Activated CD4-positive, alpha-beta T cell treated with anti-CD3 and anti-CD28 coated beads, Interleukin-2, Interleukin-6, amounts not matched to agents 100 ng/mL and 50 ng/mL, durations not matched to agents 16 hours and 8 hours (primary cell): ENCODE results near the gene TSC2.
"Not testable (repeated sequence)": the region's sequence is repeated elsewhere in the genome, so short reads cannot be mapped to it uniquely, and the experiment has no call there.

ENCODE experiments used
- DNase-seq: peaks from one replicate; pipeline ENCODE4 v3.0.0-alpha.2; 2020

Gene TSC2

GRCh38 chr16:2124694-2125444 lies 77.1 kb downstream of the TSC2 start:
- DNase-seq: not testable (repeated sequence)

GRCh38 chr16:2125609-2126008 lies 77.8 kb downstream of the TSC2 start:
- DNase-seq: not testable (repeated sequence)

- not testable (repeated sequence) for DNase-seq
Measured at GRCh38 chr16:2126161-2126743, 78.5 kb downstream of the TSC2 start.

- DNase-seq: not testable (repeated sequence)
Measured at GRCh38 chr16:2126928-2127556, 79.3 kb downstream of the TSC2 start.

GRCh38 chr16:2127630-2128280 lies 80.0 kb downstream of the TSC2 start:
- peak; percentile 71 for DNase-seq

GRCh38 chr16:2129251-2129650 lies 81.5 kb downstream of the TSC2 start:
- DNase-seq: not testable (repeated sequence)

GRCh38 chr16:2129890-2130447 lies 82.2 kb downstream of the TSC2 start:
- not testable (repeated sequence) for DNase-seq

GRCh38 chr16:2133797-2134196 lies 86.0 kb downstream of the TSC2 start:
- DNase-seq: not testable (repeated sequence)

GRCh38 chr16:2135071-2135470 lies 87.3 kb downstream of the TSC2 start:
- not testable (repeated sequence) for DNase-seq

GRCh38 chr16:2135770-2136490 lies 88.1 kb downstream of the TSC2 start, which contains the start of gene PKD1:
PKD1 (minus strand) TSS chr16:2135898; CDS start chr16:2135689, 209 bp downstream.
- DNase-seq: peak; percentile 99
